Astrocyte (in vitro differentiated cells and primary cell): ENCODE results near the gene DCUN1D3. TPM values are rescaled to one million over a fixed set of nuclear protein-coding genes. Genes with fewer than 3 reads are reported as not detected.

Source experiments
- DNase-seq: peaks from one replicate; pipeline ENCODE4 v3.0.0-alpha.2; 2010; ENCODE audit warnings: low read depth
- FAIRE-seq: peaks from 2 replicates; lab custom pipeline; 2011; peaks lifted over from hg19 to GRCh38; lab: Jason Lieb, UNC
- H2AFZ ChIP-seq: 2 replicates; pipeline ENCODE4 v1.6.0; 2012; ENCODE audit warnings: low read depth, low read length, inconsistent platforms
- H3K27ac ChIP-seq: 2 replicates; pipeline ENCODE4 v1.5.1; 2011; ENCODE audit warnings: low read depth, low read length, inconsistent platforms
- H3K27me3 ChIP-seq: 2 replicates; pipeline ENCODE4 v1.6.0; 2011; ENCODE audit warnings: low read length, inconsistent platforms; ENCODE audit not compliant: insufficient read depth
- H3K36me3 ChIP-seq: 2 replicates; pipeline ENCODE4 v1.5.1; 2011; ENCODE audit warnings: low read length, inconsistent platforms; ENCODE audit not compliant: insufficient read depth
- H3K4me1 ChIP-seq: 2 replicates; pipeline ENCODE4 v1.5.1; 2011; ENCODE audit warnings: low read length, inconsistent platforms; ENCODE audit not compliant: insufficient read depth
- H3K4me2 ChIP-seq: 2 replicates; pipeline ENCODE4 v1.6.0; 2012; ENCODE audit warnings: low read length, inconsistent platforms
- H3K4me3 ChIP-seq: 2 replicates; pipeline ENCODE4 v1.5.1; 2011; ENCODE audit warnings: low read depth, mild to moderate bottlenecking, low read length, inconsistent platforms; ENCODE audit not compliant: insufficient read depth
- H3K79me2 ChIP-seq: 2 replicates; pipeline ENCODE4 v1.6.0; 2012; ENCODE audit warnings: mild to moderate bottlenecking, low read length, inconsistent platforms; ENCODE audit not compliant: insufficient read depth
- H3K9ac ChIP-seq: 2 replicates; pipeline ENCODE4 v1.6.0; 2012; ENCODE audit warnings: mild to moderate bottlenecking, low read length, inconsistent platforms
- H3K9me3 ChIP-seq: 2 replicates; pipeline ENCODE4 v1.5.1; 2012; ENCODE audit warnings: low read depth, mild to moderate bottlenecking, low read length, inconsistent platforms; ENCODE audit not compliant: insufficient read depth
- H4K20me1 ChIP-seq: 2 replicates; pipeline ENCODE4 v1.6.0; 2012; ENCODE audit warnings: low read length, inconsistent platforms; ENCODE audit not compliant: insufficient read depth
- H3K27ac Mint-ChIP-seq: one replicate; pipeline ENCODE4 v1.8.0; 2021; ENCODE audit warnings: mild to moderate bottlenecking, mixed read lengths; ENCODE audit not compliant: unreplicated experiment
- H3K27me3 Mint-ChIP-seq: one replicate; pipeline ENCODE4 v1.8.0; 2021; ENCODE audit warnings: low read depth, mixed read lengths; ENCODE audit not compliant: unreplicated experiment
- H3K36me3 Mint-ChIP-seq: one replicate; pipeline ENCODE4 v1.8.0; 2021; ENCODE audit warnings: low read depth, mixed read lengths; ENCODE audit not compliant: unreplicated experiment
- H3K4me1 Mint-ChIP-seq: one replicate; pipeline ENCODE4 v1.8.0; 2021; ENCODE audit warnings: low read depth, mixed read lengths; ENCODE audit not compliant: unreplicated experiment
- H3K4me3 Mint-ChIP-seq: one replicate; pipeline ENCODE4 v1.8.0; 2021; ENCODE audit warnings: mild to moderate bottlenecking, moderate library complexity, mixed read lengths; ENCODE audit not compliant: unreplicated experiment
- H3K9me3 Mint-ChIP-seq: one replicate; pipeline ENCODE4 v1.8.0; 2021; ENCODE audit warnings: mild to moderate bottlenecking, mixed read lengths; ENCODE audit not compliant: unreplicated experiment
- EZH2 ChIP-seq: IDR thresholded peaks from 2 replicates; pipeline ENCODE4 v1.6.1; 2012; ENCODE audit warnings: mild to moderate bottlenecking, low read length, inconsistent platforms; ENCODE audit not compliant: insufficient read depth
- total RNA-seq: library from RNA; stranded (reverse); gene quantifications from 2 replicates; pipeline ENCODE4 v1.2.1, GENCODE V29; 2021
- TF ChIP-seq, protein P1 (sequence below): IDR thresholded peaks from 2 replicates; pipeline ENCODE4 v1.5.1; 2011; ENCODE audit warnings: low read depth, mild to moderate bottlenecking, inconsistent platforms, low read length, moderate library complexity; ENCODE audit not compliant: insufficient read depth

DCUN1D3 gene
- total RNA-seq, 1 donor from 2014 or later, result 34.0 TPM

DNA sequence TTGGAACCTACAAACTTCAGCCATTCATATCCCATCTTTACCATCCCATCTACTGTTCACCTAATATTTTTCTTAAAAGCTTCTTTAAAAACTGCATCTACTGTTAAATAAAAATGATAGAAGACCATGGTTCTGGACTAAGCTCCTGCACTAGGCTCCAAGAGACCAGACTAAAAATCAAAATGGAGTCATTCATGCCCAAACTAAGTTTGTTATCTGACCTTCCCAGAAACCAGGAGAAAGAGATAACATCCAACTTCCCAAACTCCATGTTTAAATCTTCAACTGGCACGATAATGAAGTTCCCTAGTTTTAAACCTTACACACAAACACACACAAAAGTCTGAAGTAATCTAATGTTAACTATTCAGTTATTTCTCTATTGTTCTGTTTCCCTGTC, 13.8 kb downstream of the DCUN1D3 start:
- H3K4me1 Mint-ChIP-seq, result peaks cover 16% of the 10 kb centered on the region
- H3K27ac ChIP-seq, result no peak overlapping the region
- H3K36me3 ChIP-seq, result peaks cover 6% of the 10 kb centered on the region
- peaks cover 88% of the 10 kb centered on the region for H3K79me2 ChIP-seq
- no peaks in the 10 kb centered on the region for H3K9me3 ChIP-seq
- H3K9me3 Mint-ChIP-seq, result no peaks in the 10 kb centered on the region
- H3K27me3 Mint-ChIP-seq, result no peaks in the 10 kb centered on the region
- H3K4me3 ChIP-seq, result no peak overlapping the region
- TF ChIP-seq, protein P1, sequence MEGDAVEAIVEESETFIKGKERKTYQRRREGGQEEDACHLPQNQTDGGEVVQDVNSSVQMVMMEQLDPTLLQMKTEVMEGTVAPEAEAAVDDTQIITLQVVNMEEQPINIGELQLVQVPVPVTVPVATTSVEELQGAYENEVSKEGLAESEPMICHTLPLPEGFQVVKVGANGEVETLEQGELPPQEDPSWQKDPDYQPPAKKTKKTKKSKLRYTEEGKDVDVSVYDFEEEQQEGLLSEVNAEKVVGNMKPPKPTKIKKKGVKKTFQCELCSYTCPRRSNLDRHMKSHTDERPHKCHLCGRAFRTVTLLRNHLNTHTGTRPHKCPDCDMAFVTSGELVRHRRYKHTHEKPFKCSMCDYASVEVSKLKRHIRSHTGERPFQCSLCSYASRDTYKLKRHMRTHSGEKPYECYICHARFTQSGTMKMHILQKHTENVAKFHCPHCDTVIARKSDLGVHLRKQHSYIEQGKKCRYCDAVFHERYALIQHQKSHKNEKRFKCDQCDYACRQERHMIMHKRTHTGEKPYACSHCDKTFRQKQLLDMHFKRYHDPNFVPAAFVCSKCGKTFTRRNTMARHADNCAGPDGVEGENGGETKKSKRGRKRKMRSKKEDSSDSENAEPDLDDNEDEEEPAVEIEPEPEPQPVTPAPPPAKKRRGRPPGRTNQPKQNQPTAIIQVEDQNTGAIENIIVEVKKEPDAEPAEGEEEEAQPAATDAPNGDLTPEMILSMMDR, result no peak
- TF ChIP-seq EZH2, result no peak
- H4K20me1 ChIP-seq, result peaks cover 90% of the 10 kb centered on the region
- FAIRE-seq (no peak), DNase-seq (no peak)
- no peaks in the 10 kb centered on the region for H3K27me3 ChIP-seq
- H3K4me3 Mint-ChIP-seq, result no peak overlapping the region
- no peak overlapping the region for H3K9ac ChIP-seq
- no peak overlapping the region for H2AFZ ChIP-seq
- no peak overlapping the region for H3K27ac Mint-ChIP-seq
- no peaks in the 10 kb centered on the region for H3K4me1 ChIP-seq
- H3K4me2 ChIP-seq, result no peak overlapping the region
- H3K36me3 Mint-ChIP-seq, result peaks cover 6% of the 10 kb centered on the region

DNA sequence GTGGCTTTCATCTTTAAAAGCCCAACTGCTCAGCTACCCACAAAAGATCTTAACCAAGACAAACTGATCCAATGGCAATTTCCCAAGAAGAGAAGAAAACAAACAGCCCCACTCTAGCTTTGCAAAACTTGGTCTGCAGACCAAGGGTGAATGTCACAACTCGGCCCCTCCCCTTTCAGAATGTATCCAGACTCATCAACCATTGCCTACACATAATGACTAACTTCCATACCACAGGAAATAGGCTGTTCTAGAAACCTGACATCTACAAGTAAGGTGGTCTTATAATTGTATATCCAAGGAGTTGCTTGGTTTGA, 16.0 kb downstream of the DCUN1D3 start:
- Histone ChIP-seq H3K9ac (no peak overlapping the region), H3K79me2 (peaks cover 86% of the 10 kb centered on the region), H2AFZ (no peak overlapping the region), H3K4me2 (peak overlapping the region; percentile 13), H3K4me3 (no peak overlapping the region), H3K27me3 (no peaks in the 10 kb centered on the region), H3K27ac (no peak overlapping the region), H4K20me1 (peaks cover 90% of the 10 kb centered on the region), H3K4me1 (peaks cover 7% of the 10 kb centered on the region), H3K9me3 (no peaks in the 10 kb centered on the region), H3K36me3 (peaks cover 6% of the 10 kb centered on the region)
- FAIRE-seq, result no peak
- Mint-ChIP-seq H3K36me3 (no peaks in the 10 kb centered on the region), H3K27ac (no peak overlapping the region), H3K9me3 (no peaks in the 10 kb centered on the region), H3K4me1 (peaks cover 21% of the 10 kb centered on the region), H3K4me3 (peak overlapping the region; percentile 7), H3K27me3 (no peaks in the 10 kb centered on the region)
- DNase-seq, result peak; percentile 77
- TF ChIP-seq, protein P1, result no peak
- TF ChIP-seq EZH2, result no peak

DNA sequence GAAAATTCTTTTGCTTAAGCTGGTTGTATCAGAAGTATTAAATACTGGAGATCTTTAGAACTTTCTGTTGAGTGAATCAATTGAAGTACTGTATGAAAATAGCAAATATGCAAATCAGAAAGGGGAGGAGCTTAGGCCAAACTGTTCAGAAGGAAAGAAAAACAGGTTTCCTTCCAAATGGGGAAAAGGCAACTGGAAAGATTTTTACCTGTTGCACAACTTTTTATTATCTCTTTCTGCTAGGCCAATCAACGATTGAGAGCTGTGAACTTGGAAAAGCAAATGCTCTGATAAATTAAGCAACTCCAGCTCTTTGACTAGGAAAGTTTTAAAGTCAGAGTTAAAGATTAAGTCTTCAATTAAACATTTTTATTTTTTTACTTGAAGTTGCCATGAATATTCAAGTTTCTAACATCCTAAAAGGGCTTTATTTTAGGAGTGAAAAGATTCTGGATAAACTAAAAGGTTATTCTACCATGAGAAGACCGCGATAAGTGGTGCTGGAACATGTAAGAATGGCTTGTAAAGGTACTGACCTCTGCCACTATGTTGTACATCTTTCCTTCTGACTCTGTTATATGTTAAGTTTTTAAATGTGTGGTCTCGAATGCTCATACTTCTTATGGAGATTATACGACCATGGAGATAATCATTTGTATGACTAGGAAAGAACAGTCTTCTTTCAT, 16.5 kb downstream of the DCUN1D3 start:
- peaks cover 92% of the 10 kb centered on the region for H4K20me1 ChIP-seq
- Mint-ChIP-seq H3K27ac (no peak overlapping the region), H3K27me3 (no peaks in the 10 kb centered on the region), H3K36me3 (no peaks in the 10 kb centered on the region), H3K4me1 (peaks cover 25% of the 10 kb centered on the region), H3K9me3 (no peaks in the 10 kb centered on the region), H3K4me3 (no peak overlapping the region)
- peaks cover 12% of the 10 kb centered on the region for H3K4me1 ChIP-seq
- H3K4me3 ChIP-seq, result no peak overlapping the region
- TF ChIP-seq, protein P1, result no peak
- no peak for TF ChIP-seq EZH2
- peak overlapping the region; percentile 13 for H3K4me2 ChIP-seq
- peaks cover 6% of the 10 kb centered on the region for H3K36me3 ChIP-seq
- no peak for FAIRE-seq
- no peak overlapping the region for H3K9ac ChIP-seq
- no peak for DNase-seq
- no peak overlapping the region for H2AFZ ChIP-seq
- H3K79me2 ChIP-seq, result peaks cover 86% of the 10 kb centered on the region
- H3K27ac ChIP-seq, result no peak overlapping the region
- no peaks in the 10 kb centered on the region for H3K9me3 ChIP-seq
- H3K27me3 ChIP-seq, result no peaks in the 10 kb centered on the region
